ENCODE results near the gene ESPN. TPM values are rescaled to one million over a fixed set of nuclear protein-coding genes. Genes with fewer than 3 reads are reported as not detected.

Gene ESPN
- total and polyA plus RNA-seq, 2 of the 8 experiments (the other 6 are each of a cell fraction or from before 2014, with no cell fraction given) = 5.2 to 16.3 TPM

DNA sequence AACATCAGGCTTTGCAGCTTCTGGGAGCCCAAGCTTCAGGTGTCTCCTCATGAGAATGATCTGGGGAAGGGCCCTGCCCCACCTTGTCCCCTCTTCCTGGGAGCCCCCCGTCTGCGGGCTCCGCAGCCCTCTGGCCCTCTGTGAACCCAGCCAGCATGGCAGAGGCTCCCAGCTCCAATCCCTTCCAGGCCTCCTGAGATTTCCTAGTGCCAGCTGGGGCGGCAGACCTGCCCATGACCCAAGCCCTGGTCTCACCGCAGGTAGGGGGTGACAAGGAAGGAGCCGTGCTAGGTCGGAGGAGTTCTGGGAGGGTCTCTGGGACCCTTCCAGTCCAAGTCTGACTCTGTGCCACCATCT, 59.2 kb downstream of the ESPN start (continued):
- TF ChIP-seq TAF7 (optimal IDR thresholded peaks at IDR 0.05; ENCODE audit: borderline replicate concordance, low read depth, low read length) (no peak), ZNF274 (IDR thresholded peaks at IDR 0.05; ENCODE audit: borderline replicate concordance, extremely low read depth, low read length) (no peak), NRF1 (IDR thresholded peaks at IDR 0.05; ENCODE audit: low read depth, low read length) (no peak)

Data from H1 (cell line).